ENCODE results near the gene SEMA3B.
"Not testable (repeated sequence)": the region's sequence is repeated elsewhere in the genome, so short reads cannot be mapped to it uniquely, and the experiment has no call there.

SEMA3B gene

GRCh38 chr3:50312041-50312440 is 43.1 kb downstream of the SEMA3B start:
- H3K4me3 ChIP-seq (ENCODE audit: low read depth, low read length), result not testable (repeated sequence)

GRCh38 chr3:50314342-50314741 is 45.4 kb downstream of the SEMA3B start:
- H3K4me3 ChIP-seq (ENCODE audit: low read depth, low read length), result no peak overlapping the region

GRCh38 chr3:50314816-50315215 is 45.9 kb downstream of the SEMA3B start:
- no peak overlapping the region for H3K4me3 ChIP-seq (ENCODE audit: low read depth, low read length)

- H3K4me3 ChIP-seq (ENCODE audit: low read depth, low read length), result no peak overlapping the region
These were observed 47.8 kb downstream of the SEMA3B start for GRCh38 chr3:50316657-50317242.

- H3K4me3 ChIP-seq (ENCODE audit: low read depth, low read length), result no peak overlapping the region
These were observed 48.4 kb downstream of the SEMA3B start for GRCh38 chr3:50317300-50317699.

GRCh38 chr3:50318163-50318562 is 49.2 kb downstream of the SEMA3B start:
- no peak overlapping the region for H3K4me3 ChIP-seq (ENCODE audit: low read depth, low read length)

GRCh38 chr3:50318615-50319014 is 49.7 kb downstream of the SEMA3B start:
- no peak overlapping the region for H3K4me3 ChIP-seq (ENCODE audit: low read depth, low read length)

- no peak overlapping the region for H3K4me3 ChIP-seq (ENCODE audit: low read depth, low read length)
These were observed 50.4 kb downstream of the SEMA3B start for GRCh38 chr3:50319181-50319893.

- peak overlapping the region; percentile 82 for H3K4me3 ChIP-seq (ENCODE audit: low read depth, low read length)
These were observed 51.1 kb downstream of the SEMA3B start for GRCh38 chr3:50319894-50320625.

GRCh38 chr3:50320853-50321335 is 51.9 kb downstream of the SEMA3B start:
- H3K4me3 ChIP-seq (ENCODE audit: low read depth, low read length), result peak overlapping the region; percentile 82

GRCh38 chr3:50321336-50322114 is 52.6 kb downstream of the SEMA3B start:
- peak overlapping the region; percentile 82 for H3K4me3 ChIP-seq (ENCODE audit: low read depth, low read length)

- H3K4me3 ChIP-seq (ENCODE audit: low read depth, low read length), result peak overlapping the region; percentile 82
These were observed 53.1 kb downstream of the SEMA3B start for GRCh38 chr3:50322115-50322385.

GRCh38 chr3:50322386-50323091 is 53.6 kb downstream of the SEMA3B start, which contains the start of gene HYAL2:
Gene HYAL2, minus strand, starts transcription at chr3:50322745. Its CDS starts 2,256 bp downstream, at chr3:50320489.
- peak within 1 kb of the TSS; percentile 82 for H3K4me3 ChIP-seq (ENCODE audit: low read depth, low read length)

GRCh38 chr3:50323092-50323600 is 54.2 kb downstream of the SEMA3B start:
- H3K4me3 ChIP-seq (ENCODE audit: low read depth, low read length), result no peak overlapping the region

- H3K4me3 ChIP-seq (ENCODE audit: low read depth, low read length), result no peak overlapping the region
These were observed 54.8 kb downstream of the SEMA3B start for GRCh38 chr3:50323614-50324199.

- H3K4me3 ChIP-seq (ENCODE audit: low read depth, low read length), result no peak overlapping the region
These were observed 55.6 kb downstream of the SEMA3B start for GRCh38 chr3:50324351-50325112.

GRCh38 chr3:50325113-50325480 is 56.1 kb downstream of the SEMA3B start:
- H3K4me3 ChIP-seq (ENCODE audit: low read depth, low read length), result no peak overlapping the region

- H3K4me3 ChIP-seq (ENCODE audit: low read depth, low read length), result no peak overlapping the region
These were observed 56.7 kb downstream of the SEMA3B start for GRCh38 chr3:50325497-50326181.

GRCh38 chr3:50326182-50326541 is 57.2 kb downstream of the SEMA3B start:
- no peak overlapping the region for H3K4me3 ChIP-seq (ENCODE audit: low read depth, low read length)
